VCaP (cell line): ENCODE measurements around the gene CD74.

Experiments used
- H3K27ac ChIP-seq: fragments of 450-650 bp; 2 replicates; pipeline ENCODE4 v1.5.1; 2017
- TF ChIP-seq, protein P1 (sequence below): fragments of 450-650 bp; conservative IDR thresholded peaks from 2 replicates; pipeline ENCODE4 v1.5.1; 2017; ENCODE audit warnings: mild to moderate bottlenecking, moderate library complexity

CD74 gene

GRCh38 chr5:150440948-150441812, 28.5 kb upstream of the CD74 start:
- no peak overlapping the region for H3K27ac ChIP-seq
- TF ChIP-seq, protein P1, sequence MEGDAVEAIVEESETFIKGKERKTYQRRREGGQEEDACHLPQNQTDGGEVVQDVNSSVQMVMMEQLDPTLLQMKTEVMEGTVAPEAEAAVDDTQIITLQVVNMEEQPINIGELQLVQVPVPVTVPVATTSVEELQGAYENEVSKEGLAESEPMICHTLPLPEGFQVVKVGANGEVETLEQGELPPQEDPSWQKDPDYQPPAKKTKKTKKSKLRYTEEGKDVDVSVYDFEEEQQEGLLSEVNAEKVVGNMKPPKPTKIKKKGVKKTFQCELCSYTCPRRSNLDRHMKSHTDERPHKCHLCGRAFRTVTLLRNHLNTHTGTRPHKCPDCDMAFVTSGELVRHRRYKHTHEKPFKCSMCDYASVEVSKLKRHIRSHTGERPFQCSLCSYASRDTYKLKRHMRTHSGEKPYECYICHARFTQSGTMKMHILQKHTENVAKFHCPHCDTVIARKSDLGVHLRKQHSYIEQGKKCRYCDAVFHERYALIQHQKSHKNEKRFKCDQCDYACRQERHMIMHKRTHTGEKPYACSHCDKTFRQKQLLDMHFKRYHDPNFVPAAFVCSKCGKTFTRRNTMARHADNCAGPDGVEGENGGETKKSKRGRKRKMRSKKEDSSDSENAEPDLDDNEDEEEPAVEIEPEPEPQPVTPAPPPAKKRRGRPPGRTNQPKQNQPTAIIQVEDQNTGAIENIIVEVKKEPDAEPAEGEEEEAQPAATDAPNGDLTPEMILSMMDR = no peak

- no peak overlapping the region for H3K27ac ChIP-seq
- TF ChIP-seq, protein P1 = peak; percentile 64
Observed at GRCh38 chr5:150438873-150439546, 26.3 kb upstream of the CD74 start.

- TF ChIP-seq, protein P1 = peak; percentile 89
- no peak overlapping the region for H3K27ac ChIP-seq
Observed at GRCh38 chr5:150436141-150436680, 23.5 kb upstream of the CD74 start.

DNA sequence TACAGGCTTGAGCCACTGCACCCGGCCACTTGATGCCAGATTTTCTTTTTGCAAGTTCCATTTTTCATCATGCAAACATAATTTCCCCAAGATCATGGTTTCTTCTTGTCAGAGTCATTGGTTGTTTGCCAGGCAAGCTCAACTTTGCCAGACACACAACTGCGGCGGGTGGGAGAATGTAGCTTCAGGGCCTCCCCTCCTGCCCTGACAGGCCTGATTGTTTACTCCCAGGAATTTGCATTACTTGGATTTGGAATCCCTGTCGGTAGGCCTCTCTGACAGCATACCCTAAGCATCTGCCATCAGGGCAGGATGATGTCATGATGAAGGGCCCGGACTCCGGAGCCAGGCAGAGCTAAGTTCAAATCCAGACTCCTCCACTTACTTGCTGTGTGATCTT, 21.8 kb upstream of the CD74 start:
- TF ChIP-seq, protein P1 = no peak
- no peak overlapping the region for H3K27ac ChIP-seq

- TF ChIP-seq, protein P1 = no peak
- no peak overlapping the region for H3K27ac ChIP-seq
Observed at GRCh38 chr5:150431574-150431973, 18.9 kb upstream of the CD74 start.

DNA sequence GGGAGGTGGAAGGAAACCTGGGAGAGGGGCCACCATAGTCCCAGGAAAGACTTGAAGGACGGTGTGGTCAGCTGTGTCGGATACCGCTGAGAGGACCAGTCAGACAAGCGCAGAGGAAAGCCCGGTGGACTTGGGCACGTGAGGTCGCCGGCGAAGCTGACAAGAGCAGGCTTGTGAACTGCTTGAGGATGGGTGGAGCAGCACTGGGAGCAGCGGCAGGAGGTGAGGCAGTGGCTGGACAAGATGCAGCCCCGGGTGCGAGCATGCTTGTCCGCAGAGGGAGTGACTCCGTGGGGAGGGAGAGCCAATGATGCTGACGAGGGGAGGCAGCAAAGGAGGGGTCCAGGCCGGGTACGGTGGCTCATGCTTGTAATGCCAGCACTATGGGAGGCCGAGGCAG, 18.3 kb upstream of the CD74 start:
- no peak overlapping the region for H3K27ac ChIP-seq
- TF ChIP-seq, protein P1 = no peak

GRCh38 chr5:150429410-150429873, 16.7 kb upstream of the CD74 start:
- TF ChIP-seq, protein P1 = no peak
- H3K27ac ChIP-seq = no peak overlapping the region
